HPDE6-E6E7 (cell line): ENCODE results near the gene MRPL44.

Experiments
- DNase-seq: peaks from one replicate; pipeline ENCODE4 v3.0.0; 2011; ENCODE audit warnings: missing footprints; ENCODE audit errors: extremely low spot score

Gene MRPL44

DNA sequence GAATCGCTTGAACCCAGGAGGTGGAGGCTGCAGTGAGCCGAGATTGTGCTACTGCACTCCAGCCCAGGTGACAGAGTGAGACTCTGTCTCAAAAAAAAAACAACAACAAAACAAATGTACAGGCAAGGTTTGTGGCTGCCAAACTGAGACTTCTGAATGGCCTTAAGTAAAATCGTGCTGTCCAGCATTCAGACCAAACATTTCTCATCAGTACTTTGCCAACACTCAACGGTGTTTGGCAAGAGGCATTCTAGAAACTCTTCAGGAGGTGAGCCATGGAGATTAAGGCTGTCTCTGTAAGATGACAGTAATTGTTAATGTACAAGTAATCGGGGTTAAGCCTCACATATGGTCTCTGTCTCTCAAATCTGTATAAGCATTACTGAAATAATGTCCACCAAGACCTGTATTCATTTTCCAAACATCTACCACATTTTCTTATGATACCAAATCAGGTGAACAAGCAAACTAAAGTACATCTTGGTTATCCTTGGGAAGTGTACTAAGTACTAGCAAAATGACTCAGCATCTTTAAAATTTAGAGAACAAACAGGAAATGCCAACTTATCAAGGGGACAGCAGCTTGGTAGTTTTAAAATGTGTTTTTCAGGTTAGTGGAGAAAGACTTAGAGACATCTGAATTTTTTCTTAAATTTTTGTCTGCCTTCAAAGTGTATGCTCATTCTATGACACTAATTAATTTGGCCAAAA lies 52.5 kb downstream of the MRPL44 start:
- DNase-seq = no peak

GRCh38 chr2:224011837-224012236 lies 54.6 kb downstream of the MRPL44 start:
- DNase-seq = no peak

- no peak for DNase-seq
Observed at GRCh38 chr2:224014336-224014735, 57.1 kb downstream of the MRPL44 start.

DNA sequence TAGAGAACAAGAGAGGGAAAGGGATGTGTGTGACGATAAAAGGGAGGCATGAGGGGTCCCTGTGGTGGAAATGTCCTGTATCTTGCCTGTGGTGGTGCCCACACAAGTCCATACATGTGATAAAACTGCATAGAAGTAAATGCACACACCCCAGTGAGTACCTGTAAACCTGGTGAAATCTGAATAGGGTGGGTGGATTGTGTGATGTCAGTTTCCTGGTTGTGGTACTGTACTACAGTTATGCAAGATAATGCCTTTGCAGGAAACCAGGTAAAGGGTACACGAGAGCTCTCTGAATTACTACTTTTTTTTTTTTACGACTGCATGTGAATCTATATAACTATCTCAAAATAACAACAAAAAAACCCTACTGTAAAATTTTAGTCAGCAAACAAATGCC lies 59.7 kb downstream of the MRPL44 start:
- DNase-seq = no peak
